Aorta (tissue), 5 donors: ENCODE results near the gene CHSY1. TPM values are rescaled to one million over a fixed set of nuclear protein-coding genes. Genes with fewer than 3 reads are reported as not detected.

Source experiments
- ATAC-seq: fragments of 200-7000 bp; cut with Tn5 transposase; one replicate; pipeline ENCODE4 v1.9.1; 2022; ENCODE audit warnings: moderate library complexity; ENCODE audit not compliant: low FRiP score
- DNase-seq, 2 donors: peaks; one replicate each; pipeline ENCODE4 v3.0.0-alpha.2; 2020
- H3K27ac ChIP-seq, 2 donors: one replicate each; pipeline ENCODE4 v1.5.1; 2013; ENCODE audit warnings: low read length in 2 of 2, mild to moderate bottlenecking in 2 of 2, moderate library complexity in 2 of 2, control low read depth in 1 of 2, inconsistent platforms in 1 of 2, low read depth in 1 of 2
- H3K27me3 ChIP-seq, 2 donors: one replicate each; pipeline ENCODE4 v1.6.1; 2013; ENCODE audit warnings: control low read depth in 1 of 2, low read length in 1 of 2, mild to moderate bottlenecking in 1 of 2, moderate library complexity in 1 of 2; ENCODE audit not compliant: insufficient read depth in 2 of 2, control insufficient read depth in 1 of 2
- H3K36me3 ChIP-seq, 2 donors: one replicate each; pipeline ENCODE4 v1.6.1; 2013; ENCODE audit warnings: control low read depth in 1 of 2, low read length in 1 of 2, mild to moderate bottlenecking in 1 of 2; ENCODE audit not compliant: insufficient read depth in 2 of 2, control insufficient read depth in 1 of 2
- H3K4me1 ChIP-seq, 2 donors: one replicate each; pipeline ENCODE4 v1.6.1; 2013; ENCODE audit warnings: low read length in 2 of 2, control low read depth in 1 of 2, mild to moderate bottlenecking in 1 of 2, moderate library complexity in 1 of 2; ENCODE audit not compliant: insufficient read depth in 2 of 2, control insufficient read depth in 1 of 2
- H3K4me3 ChIP-seq, 2 donors: one replicate each; pipeline ENCODE4 v1.5.1; 2013; ENCODE audit warnings: low read length in 2 of 2, control low read depth in 1 of 2, mild to moderate bottlenecking in 1 of 2
- H3K9me3 ChIP-seq: one replicate; pipeline ENCODE4 v1.6.1; 2013; ENCODE audit warnings: mild to moderate bottlenecking, low read length; ENCODE audit not compliant: control insufficient read depth
- WGBS, 2 donors: extraction: QIAGEN DNeasy Blood & Tissue Kit; methylation state at CpG; one replicate each; pipeline ENCODE4 v1.1.7; 2013; 5-methylcytosine and 5-hydroxymethylcytosine counted together
- intact Hi-C, 2 donors: fragments of 100-400 bp; cut with DNase I; formaldehyde crosslinking; loops; one replicate each; pipeline versions ENCODE4 v1.14.2 to v1.15.0; 2022
- polyA plus RNA-seq, 2 donors: library from polyadenylated mRNA; stranded (reverse); fragments of 200-250 nt; gene quantifications; one replicate each; pipeline ENCODE4 v1.2.3, GENCODE V29; 2013
- total RNA-seq, 2 donors: library from RNA; stranded (reverse); fragmentation: NEBNext Ultra II Directional; extraction: Animal tissue kit (Norgen Biotek cat#: 25700); gene quantifications; one replicate each; pipeline ENCODE4 v1.2.1, GENCODE V29; 2021
- donor health status: healthy with polysubstance abuse.
- donor health status: Bipolar disorder and iron deficiency.
- donor health status: DM: no; HTN: no; CAD: no.
- donor health status: DM: no; HTN: no; CAD: no.
- donor health status: DM: yes; HTN: yes; CAD: no.

The CHSY1 gene
- total and polyA plus RNA-seq, 4 donors = 10.8 to 78.4 (median 49.8) TPM

DNA sequence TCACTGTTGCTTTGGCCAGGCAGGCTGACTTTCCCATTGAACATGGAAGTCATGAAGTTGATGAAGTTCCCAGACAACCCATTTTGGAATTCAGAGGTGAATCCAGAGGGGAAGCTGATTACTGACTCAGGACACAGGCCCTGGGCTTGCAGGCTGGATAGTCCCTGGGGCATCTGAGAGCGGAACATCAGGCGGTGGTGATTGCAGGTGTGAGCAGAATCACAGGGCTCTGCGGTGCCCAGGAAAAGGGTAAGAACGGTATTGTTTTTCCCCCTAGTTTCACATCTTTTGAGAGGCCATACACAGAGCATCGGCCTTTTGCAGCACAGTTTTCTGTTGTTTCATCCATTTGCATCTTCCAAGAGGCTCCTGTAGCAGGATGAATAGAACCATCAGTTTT is 104.7 kb downstream of the CHSY1 start:
- 76 to 79% methylated on average over 5 of the region's 5 CpGs for WGBS, 2 donors
- Histone ChIP-seq H3K9me3 (no peaks in the 10 kb centered on the region), H3K4me3 (no peak overlapping the region), H3K4me1 (no peaks in the 10 kb centered on the region), H3K27ac (no peak overlapping the region), H3K36me3 (no peaks in the 10 kb centered on the region), H3K27me3 (no peaks in the 10 kb centered on the region)
- intact Hi-C loops = no loop called here
- DNase-seq (peak in 1 of 2 donors; percentile 43), ATAC-seq (no peak)

DNA sequence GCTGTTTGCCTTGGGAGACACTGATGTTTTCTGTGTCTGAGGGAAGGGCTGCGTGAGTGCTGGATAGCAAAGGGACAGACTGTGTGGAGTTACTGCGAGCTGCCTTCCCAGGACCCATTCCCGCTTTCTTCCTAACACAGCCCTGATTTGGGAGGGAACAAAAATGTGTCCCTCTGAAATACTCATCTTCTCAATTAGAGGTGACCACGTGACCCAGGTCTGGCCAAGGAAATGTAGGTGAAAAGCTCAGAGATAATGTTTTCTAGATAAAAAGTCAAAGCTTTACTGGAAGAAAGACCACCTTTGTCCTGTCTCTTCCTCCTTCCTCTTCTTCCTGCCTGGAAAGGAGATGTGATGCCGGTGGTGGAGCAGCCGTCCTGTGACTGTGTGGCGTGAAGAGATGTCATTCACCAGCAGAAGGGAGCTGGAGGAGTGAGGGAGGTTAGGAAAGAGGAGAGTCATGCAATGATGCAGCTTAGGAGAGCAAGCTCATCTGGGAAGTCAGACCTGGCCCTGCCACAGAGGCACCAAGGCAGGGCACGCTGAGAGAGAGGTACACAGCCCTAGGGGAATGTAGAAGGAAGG is 105.6 kb downstream of the CHSY1 start:
- no peaks in the 10 kb centered on the region for H3K9me3 ChIP-seq
- ATAC-seq (no peak), DNase-seq (peak in 1 of 2 donors; percentile 10)
- H3K36me3 ChIP-seq = no peaks in the 10 kb centered on the region
- 89% methylated on average over 8 of the region's 8 CpGs for WGBS, 2 donors
- H3K27me3 ChIP-seq = no peaks in the 10 kb centered on the region
- H3K4me1 ChIP-seq = no peaks in the 10 kb centered on the region
- H3K4me3 ChIP-seq = no peak overlapping the region
- H3K27ac ChIP-seq = no peak overlapping the region
- intact Hi-C loops = no loop called here

DNA sequence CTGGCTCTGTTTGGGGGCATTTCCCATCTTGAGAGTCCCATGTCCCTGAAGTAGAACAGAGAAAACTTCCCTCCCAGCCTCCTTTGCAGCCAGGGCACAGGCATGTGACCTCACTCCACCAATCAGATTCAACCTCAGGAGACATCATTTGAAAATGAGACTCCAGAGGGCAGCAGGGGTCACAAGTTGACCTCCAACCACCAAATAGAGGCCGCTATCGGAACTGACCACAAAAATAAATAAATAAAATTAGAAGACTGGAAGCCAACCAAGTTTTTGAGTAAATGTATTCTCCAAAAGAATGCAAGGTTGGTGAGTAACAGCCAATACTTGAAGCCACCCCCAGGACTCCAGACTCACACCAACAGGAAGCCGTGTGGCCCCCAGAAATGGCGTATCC is 106.5 kb downstream of the CHSY1 start:
- WGBS, 2 donors = 91 to 92% methylated on average over 4 of the region's 4 CpGs
- H3K4me3 ChIP-seq = no peak overlapping the region
- H3K27me3 ChIP-seq = no peaks in the 10 kb centered on the region
- no peak for ATAC-seq
- intact Hi-C loops = no loop called here
- no peak for DNase-seq
- H3K4me1 ChIP-seq = no peaks in the 10 kb centered on the region
- H3K27ac ChIP-seq = no peak overlapping the region
- H3K36me3 ChIP-seq = no peaks in the 10 kb centered on the region
- H3K9me3 ChIP-seq = no peaks in the 10 kb centered on the region

DNA sequence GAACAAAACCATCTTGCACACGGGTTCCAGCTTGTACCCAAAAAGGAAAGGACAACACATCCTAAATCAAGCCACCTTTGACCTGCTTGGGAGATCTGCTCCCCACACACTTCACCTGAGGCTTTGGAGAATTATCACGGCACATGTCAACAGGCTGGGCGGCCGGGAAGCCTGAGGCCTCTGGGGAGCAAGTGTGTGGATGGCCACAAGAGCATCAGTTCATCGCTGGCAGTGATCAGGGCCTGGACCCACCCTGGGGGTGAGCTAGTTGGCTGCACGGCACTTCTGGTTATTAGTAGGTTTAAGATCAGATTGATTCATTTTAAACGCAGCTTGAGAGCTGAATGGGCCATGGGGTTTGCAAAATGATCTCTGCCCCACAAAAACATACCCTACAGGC is 108.5 kb downstream of the CHSY1 start:
- no peaks in the 10 kb centered on the region for H3K27me3 ChIP-seq
- H3K9me3 ChIP-seq = no peaks in the 10 kb centered on the region
- intact Hi-C loops = no loop called here
- H3K36me3 ChIP-seq = no peaks in the 10 kb centered on the region
- H3K27ac ChIP-seq = no peak overlapping the region
- H3K4me3 ChIP-seq = no peak overlapping the region
- ATAC-seq (no peak), DNase-seq (peak; percentile 21 to 55)
- WGBS, 2 donors = 92 to 94% methylated on average over 7 of the region's 7 CpGs
- H3K4me1 ChIP-seq = peaks cover 0 to 4% of the 10 kb centered on the region in 2 donors

DNA sequence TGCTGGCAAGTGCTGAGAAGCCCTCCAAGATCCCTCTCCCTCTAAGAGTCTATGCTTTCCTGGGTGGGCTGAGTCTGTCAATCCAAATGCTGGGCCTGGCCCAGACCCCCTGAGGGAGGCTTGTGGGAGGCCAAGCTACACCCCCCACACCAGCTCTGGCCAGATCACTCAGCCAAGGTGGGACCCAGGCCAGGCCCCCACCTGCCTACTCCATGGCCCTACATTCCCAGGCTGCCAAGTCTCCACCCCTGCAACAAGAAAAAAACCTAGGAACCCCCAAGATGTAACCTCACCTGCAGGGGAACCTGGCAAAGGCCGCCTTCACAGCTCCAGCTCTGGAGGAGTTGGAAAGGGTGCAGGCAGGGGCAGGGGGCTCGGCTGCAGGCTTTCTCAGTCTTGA is 109.1 kb downstream of the CHSY1 start:
- intact Hi-C loops = no loop called here
- 89 to 98% methylated on average over 2 of the region's 2 CpGs for WGBS, 2 donors
- peak; percentile 25 to 74 for DNase-seq

DNA sequence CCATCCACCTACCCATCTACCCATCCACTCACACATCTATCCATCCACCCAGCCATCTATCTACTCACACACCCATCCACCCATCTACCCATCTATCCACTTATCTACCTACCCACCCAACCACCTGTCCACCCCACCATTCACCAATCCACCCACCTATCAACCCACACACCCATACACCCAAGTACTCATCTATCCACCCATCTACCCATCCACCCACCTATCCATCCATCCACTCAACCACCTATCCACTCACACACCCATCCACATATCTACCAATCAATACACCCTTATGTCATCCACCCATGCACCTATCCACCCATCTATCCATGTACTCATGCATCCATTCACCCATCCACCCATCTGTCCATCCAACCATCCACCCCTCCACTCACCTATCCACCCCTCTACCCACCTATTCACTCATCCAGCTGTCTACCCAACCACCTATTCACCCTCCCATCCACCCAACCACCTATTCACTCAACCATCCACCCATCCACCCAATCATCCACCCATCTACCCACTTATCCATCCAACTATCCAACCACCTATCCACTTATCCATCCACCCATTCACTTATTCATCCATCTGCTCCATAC is 109.8 kb downstream of the CHSY1 start:
- H3K36me3 ChIP-seq = no peaks in the 10 kb centered on the region
- H3K27me3 ChIP-seq = no peaks in the 10 kb centered on the region
- DNase-seq (peak in 1 of 2 donors; percentile 14), ATAC-seq (no peak)
- no peak overlapping the region for H3K27ac ChIP-seq
- H3K4me3 ChIP-seq = no peak overlapping the region
- H3K9me3 ChIP-seq = no peaks in the 10 kb centered on the region
- H3K4me1 ChIP-seq = peaks cover 0 to 4% of the 10 kb centered on the region in 2 donors
- intact Hi-C loops = no loop called here

More for the DNA sequence above, 109.1 kb downstream of the CHSY1 start:
- H3K27ac ChIP-seq = no peak overlapping the region
- ATAC-seq = no peak
- no peaks in the 10 kb centered on the region for H3K36me3 ChIP-seq
- no peak overlapping the region for H3K4me3 ChIP-seq
- peaks cover 0 to 4% of the 10 kb centered on the region in 2 donors for H3K4me1 ChIP-seq
- H3K9me3 ChIP-seq = no peaks in the 10 kb centered on the region
- H3K27me3 ChIP-seq = no peaks in the 10 kb centered on the region

DNA sequence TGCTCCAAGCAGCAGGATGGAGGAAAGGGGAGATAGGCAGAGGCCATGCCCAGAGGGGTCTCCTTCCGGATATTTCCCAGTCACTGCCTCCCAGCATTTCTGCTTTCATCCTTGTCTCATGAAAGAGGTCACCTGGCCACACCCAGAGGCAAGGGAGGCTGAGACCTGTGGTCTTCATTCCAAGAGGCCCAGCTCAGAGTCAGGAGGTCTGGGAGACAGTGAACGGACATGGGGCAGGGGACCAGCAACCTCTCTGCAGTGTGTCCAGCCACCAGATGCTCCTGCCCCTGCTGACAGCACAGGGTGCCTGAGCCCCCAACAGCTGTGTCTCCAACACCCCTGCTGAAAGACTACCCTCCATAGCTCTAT is 111.2 kb downstream of the CHSY1 start:
- Histone ChIP-seq H3K9me3 (no peaks in the 10 kb centered on the region), H3K4me3 (no peak overlapping the region), H3K36me3 (no peaks in the 10 kb centered on the region), H3K4me1 (peaks cover 0 to 4% of the 10 kb centered on the region in 2 donors), H3K27ac (no peak overlapping the region), H3K27me3 (no peaks in the 10 kb centered on the region)
- DNase-seq (peak; percentile 22 to 60), ATAC-seq (no peak)
- intact Hi-C loops = no loop called here
- WGBS, 2 donors = 97 to 99% methylated on average over 2 of the region's 2 CpGs

DNA sequence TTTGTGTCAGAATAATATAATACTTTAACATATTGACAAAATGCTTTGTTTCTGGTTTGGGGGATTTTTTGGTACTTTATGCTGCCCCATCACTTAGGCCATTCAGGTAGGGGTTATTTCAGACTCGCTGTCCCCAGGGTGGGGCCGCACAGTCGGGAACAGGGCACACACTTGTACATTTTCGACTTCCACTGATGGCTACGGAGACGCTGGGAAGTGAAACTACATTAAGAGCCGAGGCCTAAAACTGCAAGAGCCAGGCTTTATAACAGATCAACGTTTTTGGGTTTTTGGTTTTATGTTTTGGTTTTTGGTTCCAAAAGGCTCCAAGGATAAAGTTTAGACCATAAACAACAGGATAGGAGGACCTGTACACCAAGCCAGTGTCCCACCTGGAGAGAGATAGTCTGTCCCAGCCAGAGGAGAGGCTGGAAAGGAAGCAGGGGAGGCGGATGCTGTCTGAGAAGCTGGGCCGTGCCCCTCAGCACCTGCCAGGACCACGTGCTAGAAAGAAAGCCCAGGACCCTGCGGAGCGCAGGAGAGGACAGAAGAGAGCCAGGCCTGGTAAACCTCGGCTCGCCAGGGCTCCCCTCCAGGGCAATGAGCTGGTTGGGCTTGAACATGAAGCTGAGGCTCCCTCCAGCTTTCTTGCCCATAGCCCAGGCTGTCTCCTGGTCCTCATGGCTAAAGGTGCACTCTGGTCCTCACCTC is 111.7 kb downstream of the CHSY1 start:
- DNase-seq = peak; percentile 41 to 65
- intact Hi-C loops = no loop called here
- Histone ChIP-seq H3K4me3 (no peak overlapping the region), H3K4me1 (peaks cover 0 to 4% of the 10 kb centered on the region in 2 donors), H3K27ac (no peak overlapping the region), H3K36me3 (no peaks in the 10 kb centered on the region), H3K9me3 (no peaks in the 10 kb centered on the region), H3K27me3 (no peaks in the 10 kb centered on the region)
- whole genome bisulfite sequencing, 2 donors = 84 to 85% methylated on average over 15 of the region's 15 CpGs
- ATAC-seq = no peak
